K562 (cell line): ENCODE measurements around the gene WIF1. TPM values are rescaled to one million over a fixed set of nuclear protein-coding genes. Genes with fewer than 3 reads are reported as not detected.

Source experiments
- ATAC-seq: fragments of 200-7000 bp; cut with Tn5 transposase; 3 replicates; pipeline ENCODE4 v1.9.1; 2020; ENCODE audit warnings: moderate library complexity
- BruUV-seq: library from RNA; stranded (reverse); fragments of 400-500 nt; replicated peaks from 2 replicates; lab custom pipeline; 2021; lab: Mats Ljungman, UMichigan
- CTCF ChIA-PET: fragments of 300-600 bp; formaldehyde crosslinking; extraction: SDS; loops from one replicate; lab custom pipeline; 2021; ENCODE audit warnings: low intra/inter-chr PET ratio; lab: Yijun Ruan, JAX
- POLR2A ChIA-PET: fragments of 300-600, 350-650 bp; sonication (Branson Sonifier 250); formaldehyde crosslinking; extraction: SDS; loops from one replicate; lab custom pipeline; 2021; ENCODE audit warnings: antibody characterized with exemption, inconsistent platforms; lab: Yijun Ruan, JAX
- DNase-seq, 4 experiments: peaks; one replicate each; pipeline versions ENCODE4 v3.0.0 to v3.0.0-alpha.2; 2011 to 2018; ENCODE audit warnings: low spot score in 3 of 4, mixed read lengths in 3 of 4; ENCODE audit errors: extremely low read depth in 1 of 4
- FAIRE-seq: peaks from 2 replicates; lab custom pipeline; 2011; peaks lifted over from hg19 to GRCh38; lab: Jason Lieb, UNC
- H2AFZ ChIP-seq: 2 replicates; pipeline ENCODE4 v1.6.0; 2011; ENCODE audit warnings: low read depth, low read length, control low read depth, inconsistent platforms
- H3K27ac ChIP-seq: fragments of 200-600 bp; 3 replicates; pipeline ENCODE4 v1.8.0; 2011; ENCODE audit warnings: low read depth, mild to moderate bottlenecking, control low read depth, inconsistent platforms, low read length, moderate library complexity, mixed read lengths; ENCODE audit errors: extremely low read depth
- H3K27me3 ChIP-seq, 2 experiments: fragments of 300-600 bp in 1 of 2; 2 replicates in 1 of 2; 3 replicates in 1 of 2; pipeline versions ENCODE4 v1.6.0 to v1.8.0; 2011; ENCODE audit warnings: inconsistent platforms in 2 of 2, low read length in 2 of 2, mild to moderate bottlenecking in 1 of 2, mixed read lengths in 1 of 2, moderate library complexity in 1 of 2; ENCODE audit not compliant: control insufficient read depth in 2 of 2, insufficient read depth in 2 of 2
- H3K36me3 ChIP-seq: fragments of 300-600 bp; 3 replicates; pipeline ENCODE4 v1.8.0; 2011; ENCODE audit warnings: mild to moderate bottlenecking, low read length, inconsistent platforms; ENCODE audit not compliant: control insufficient read depth, insufficient read depth
- H3K4me1 ChIP-seq, 2 experiments: fragments of 200-600 bp in 1 of 2; replicated peaks in 1 of 2; 2 replicates in 1 of 2; 3 replicates in 1 of 2; pipeline versions ENCODE4 v1.5.1 to v1.8.0; 2011; ENCODE audit warnings: inconsistent platforms in 2 of 2, low read length in 2 of 2, mild to moderate bottlenecking in 1 of 2, mixed read lengths in 1 of 2, moderate library complexity in 1 of 2; ENCODE audit not compliant: control insufficient read depth in 2 of 2, insufficient read depth in 2 of 2
- H3K4me2 ChIP-seq: 2 replicates; pipeline ENCODE4 v1.6.1; 2011; ENCODE audit warnings: low read length, control low read depth, inconsistent platforms, mixed read lengths; ENCODE audit not compliant: insufficient read depth
- H3K4me3 ChIP-seq: fragments of 200-600 bp; sonication (generic), shearing (Covaris generic); 2 replicates; pipeline ENCODE4 v1.5.1; 2016; ENCODE audit warnings: control low read depth, inconsistent platforms
- H3K79me2 ChIP-seq: fragments of 200-600 bp; 3 replicates; pipeline ENCODE4 v1.8.0; 2011; ENCODE audit warnings: low read length, inconsistent platforms; ENCODE audit not compliant: control insufficient read depth, insufficient read depth
- H3K9ac ChIP-seq, 2 experiments: 2 replicates each; pipeline versions ENCODE4 v1.6.0 to v1.6.1; 2011; ENCODE audit warnings: low read depth in 2 of 2, low read length in 2 of 2, control low read depth in 1 of 2, inconsistent platforms in 1 of 2, mild to moderate bottlenecking in 1 of 2, mixed read lengths in 1 of 2; ENCODE audit not compliant: insufficient read depth in 1 of 2
- H3K9me1 ChIP-seq: one replicate; pipeline ENCODE4 v1.6.0; 2011; ENCODE audit warnings: inconsistent platforms, mild to moderate bottlenecking, low read length, moderate library complexity; ENCODE audit not compliant: control insufficient read depth, insufficient read depth
- H3K9me3 ChIP-seq: replicated peaks from 2 replicates; pipeline ENCODE4 v1.5.1; 2011; ENCODE audit warnings: low read depth, low read length, inconsistent platforms; ENCODE audit not compliant: control insufficient read depth, insufficient read depth
- H4K20me1 ChIP-seq: replicated peaks from 2 replicates; pipeline ENCODE4 v1.6.1; 2011; ENCODE audit warnings: low read length, inconsistent platforms, mixed read lengths; ENCODE audit not compliant: control insufficient read depth, insufficient read depth
- ETS1 ChIP-seq: conservative IDR thresholded peaks from 2 replicates; pipeline ENCODE4 v1.6.1; 2011; ENCODE audit warnings: low read depth, mild to moderate bottlenecking, low read length; ENCODE audit not compliant: control insufficient read depth
- EZH2 ChIP-seq: IDR thresholded peaks from 2 replicates; pipeline ENCODE4 v1.6.1; 2012; ENCODE audit warnings: low read depth, mild to moderate bottlenecking, inconsistent platforms, low read length, borderline replicate concordance
- NCOA4 ChIP-seq: fragments of 450-650 bp; IDR thresholded peaks from 2 replicates; pipeline ENCODE4 v1.6.1; 2018; ENCODE audit warnings: mild to moderate bottlenecking; ENCODE audit not compliant: partially characterized antibody
- NCOR1 ChIP-seq: fragments of 450-650 bp; IDR thresholded peaks from 2 replicates; pipeline ENCODE4 v1.6.1; 2016; ENCODE audit warnings: mild to moderate bottlenecking, moderate library complexity
- NR0B1 ChIP-seq: fragments of 450-650 bp; IDR thresholded peaks from one replicate; pipeline ENCODE4 v1.6.1; 2018; ENCODE audit warnings: mild to moderate bottlenecking, moderate library complexity; ENCODE audit not compliant: partially characterized antibody
- SMARCE1 ChIP-seq: fragments of 450-650 bp; IDR thresholded peaks from 2 replicates; pipeline ENCODE4 v1.7.1; 2016; ENCODE audit warnings: mild to moderate bottlenecking
- TCF7 ChIP-seq: sonication (generic); IDR thresholded peaks from 2 replicates; pipeline ENCODE4 v1.6.1; 2016; ENCODE audit warnings: antibody characterized with exemption, borderline replicate concordance
- THAP12 ChIP-seq: fragments of 250-450 bp; sonication (Bioruptor Pico); IDR thresholded peaks from 2 replicates; pipeline ENCODE4 v1.9.0; 2021; ENCODE audit warnings: mild to moderate bottlenecking, inconsistent platforms
- ZBTB26 ChIP-seq: fragments of 450-650 bp; formaldehyde crosslinking; IDR thresholded peaks from 2 replicates; pipeline ENCODE4 v1.4.0; 2022; ENCODE audit warnings: missing genetic modification characterization
- ZNF77 ChIP-seq: fragments of 250-450 bp; sonication (Bioruptor Pico); IDR thresholded peaks from 2 replicates; pipeline ENCODE4 v1.5.0; 2020
- WGBS: fragments of 100-300 bp; shearing (Covaris generic); methylation state at CpG from one replicate; pipeline ENCODE4 v1.1.6; 2016; ENCODE audit warnings: low coverage, mixed read lengths; ENCODE audit not compliant: insufficient coverage; ENCODE audit errors: missing lambda C conversion rate; 5-methylcytosine and 5-hydroxymethylcytosine counted together
- in situ Hi-C: fragments of 300-500 bp; cut with MboI; formaldehyde crosslinking; loops from 4 replicates; pipeline ENCODE4 v1.15.0; 2018; ENCODE audit warnings: inconsistent platforms, mixed read lengths
- intact Hi-C: fragments of 100-400 bp; cut with micrococcal nuclease; formaldehyde crosslinking; loops from 2 replicates; pipeline ENCODE4 v1.14.2; 2022
- polyA plus RNA-seq, 8 experiments: library from polyadenylated mRNA; depleted of rRNA in 4 of 8; stranded (reverse) in 5 of 8; unstranded in 3 of 8; fragments of >200 nt; fragmentation: Nextera tagmentation in 2 of 8; fragmentation: Illumina TruSeq in 1 of 8; extraction: Ambion mirVana in 2 of 8; extraction: Trizol in 1 of 8; gene quantifications; 2 replicates each; pipeline versions ENCODE4 v1.2.1 to v1.2.3, GENCODE V29; 2011 to 2014; ENCODE audit warnings: inconsistent platforms in 1 of 8, missing spikeins in 1 of 8
- total RNA-seq, 7 experiments: library from RNA; depleted of rRNA in 6 of 7; stranded (reverse); fragments of >200 nt in 6 of 7; fragmentation: Illumina TruSeq in 2 of 7; extraction: Trizol in 2 of 7; gene quantifications; 2 replicates each; pipeline versions ENCODE4 v1.2.1 to v1.2.3, GENCODE V29; 2011 to 2021; ENCODE audit warnings: low replicate concordance in 1 of 7
- TF ChIP-seq, protein P1 (sequence below): fragments of 450-650 bp; IDR thresholded peaks from 2 replicates; pipeline ENCODE4 v1.6.1; 2016
- TF ChIP-seq, protein P2 (sequence below): IDR thresholded peaks from 2 replicates; pipeline ENCODE4 v1.6.1; 2011; ENCODE audit warnings: borderline replicate concordance, low read depth, mild to moderate bottlenecking, moderate library complexity, low read length; ENCODE audit not compliant: insufficient read depth, poor library complexity, severe bottlenecking

WIF1 gene
- total and polyA plus RNA-seq, 9 of the 15 experiments (the other 6 are each of a cell fraction or from before 2014, with no cell fraction given) = not detected

DNA sequence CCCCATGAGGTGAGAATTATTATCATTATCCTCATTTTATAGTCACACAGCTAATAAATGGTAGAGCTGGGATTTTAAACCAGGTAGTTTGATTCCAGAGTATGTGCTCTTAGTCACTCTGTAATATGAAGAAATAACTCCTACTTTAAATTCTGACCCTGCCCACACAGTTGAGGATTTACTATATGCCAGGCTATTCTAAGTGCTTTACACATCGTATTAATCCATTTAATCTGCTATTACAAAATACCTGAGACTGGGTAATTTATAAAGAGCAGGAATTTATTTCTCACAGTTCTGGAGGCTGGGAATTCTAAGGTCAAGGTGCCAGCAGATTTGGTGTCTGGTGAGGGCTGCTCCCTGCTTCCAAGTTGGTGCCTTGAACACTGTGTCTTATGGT is 19.6 kb upstream of the WIF1 start:
- POLR2A ChIA-PET = no interaction called here
- BruUV-seq = no TSS peak
- FAIRE-seq (no peak), DNase-seq (no peak)
- Histone ChIP-seq H3K9me3 (no peaks in the 10 kb centered on the region), H3K4me1 (no peaks in the 10 kb centered on the region), H3K27ac (no peak overlapping the region), H3K79me2 (no peaks in the 10 kb centered on the region), H2AFZ (no peak overlapping the region), H3K4me3 (no peak overlapping the region), H3K4me2 (no peak overlapping the region), H3K27me3 (0 out of 5 replicates have a peak, but pooled peaks cover 0 to 4% of the 10 kb centered on the region in 2 experiments), H4K20me1 (no peaks in the 10 kb centered on the region)
- 0% methylated on average over 1 of the region's 1 CpG for WGBS
- TF ChIP-seq EZH2 (no peak), ZNF77 (CRISPR knock-in tag) (no peak), SMARCE1 (no peak), TCF7 (no peak), NCOR1 (no peak), ETS1 (no peak), NR0B1 (no peak), THAP12 (CRISPR knock-in tag) (no peak), ZBTB26 (CRISPR knock-in tag) (no peak), NCOA4 (no peak)
- TF ChIP-seq, protein P1, sequence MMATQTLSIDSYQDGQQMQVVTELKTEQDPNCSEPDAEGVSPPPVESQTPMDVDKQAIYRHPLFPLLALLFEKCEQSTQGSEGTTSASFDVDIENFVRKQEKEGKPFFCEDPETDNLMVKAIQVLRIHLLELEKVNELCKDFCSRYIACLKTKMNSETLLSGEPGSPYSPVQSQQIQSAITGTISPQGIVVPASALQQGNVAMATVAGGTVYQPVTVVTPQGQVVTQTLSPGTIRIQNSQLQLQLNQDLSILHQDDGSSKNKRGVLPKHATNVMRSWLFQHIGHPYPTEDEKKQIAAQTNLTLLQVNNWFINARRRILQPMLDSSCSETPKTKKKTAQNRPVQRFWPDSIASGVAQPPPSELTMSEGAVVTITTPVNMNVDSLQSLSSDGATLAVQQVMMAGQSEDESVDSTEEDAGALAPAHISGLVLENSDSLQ = no peak
- TF ChIP-seq, protein P2, sequence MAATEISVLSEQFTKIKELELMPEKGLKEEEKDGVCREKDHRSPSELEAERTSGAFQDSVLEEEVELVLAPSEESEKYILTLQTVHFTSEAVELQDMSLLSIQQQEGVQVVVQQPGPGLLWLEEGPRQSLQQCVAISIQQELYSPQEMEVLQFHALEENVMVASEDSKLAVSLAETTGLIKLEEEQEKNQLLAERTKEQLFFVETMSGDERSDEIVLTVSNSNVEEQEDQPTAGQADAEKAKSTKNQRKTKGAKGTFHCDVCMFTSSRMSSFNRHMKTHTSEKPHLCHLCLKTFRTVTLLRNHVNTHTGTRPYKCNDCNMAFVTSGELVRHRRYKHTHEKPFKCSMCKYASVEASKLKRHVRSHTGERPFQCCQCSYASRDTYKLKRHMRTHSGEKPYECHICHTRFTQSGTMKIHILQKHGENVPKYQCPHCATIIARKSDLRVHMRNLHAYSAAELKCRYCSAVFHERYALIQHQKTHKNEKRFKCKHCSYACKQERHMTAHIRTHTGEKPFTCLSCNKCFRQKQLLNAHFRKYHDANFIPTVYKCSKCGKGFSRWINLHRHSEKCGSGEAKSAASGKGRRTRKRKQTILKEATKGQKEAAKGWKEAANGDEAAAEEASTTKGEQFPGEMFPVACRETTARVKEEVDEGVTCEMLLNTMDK = no peak
- TF ChIP-seq, all 486 proteins: peak for 0
- H3K9me1 ChIP-seq = no peaks in the 10 kb centered on the region
- in situ Hi-C loops (no loop called here), intact Hi-C loops (no loop called here)
- H3K36me3 ChIP-seq = no peaks in the 10 kb centered on the region
- H3K9ac ChIP-seq = no peak overlapping the region
- no peak for ATAC-seq
- CTCF ChIA-PET = no interaction called here
